NCI-H1092 treated with DMSO at 0.1 percent for 48 hours (cell line): Measurements from ENCODE around the gene USP21.

ENCODE experiments used
- DNase-seq: peaks from one replicate; lab custom pipeline; 2025; lab: John Stamatoyannopoulos, UW

The USP21 gene

DNA sequence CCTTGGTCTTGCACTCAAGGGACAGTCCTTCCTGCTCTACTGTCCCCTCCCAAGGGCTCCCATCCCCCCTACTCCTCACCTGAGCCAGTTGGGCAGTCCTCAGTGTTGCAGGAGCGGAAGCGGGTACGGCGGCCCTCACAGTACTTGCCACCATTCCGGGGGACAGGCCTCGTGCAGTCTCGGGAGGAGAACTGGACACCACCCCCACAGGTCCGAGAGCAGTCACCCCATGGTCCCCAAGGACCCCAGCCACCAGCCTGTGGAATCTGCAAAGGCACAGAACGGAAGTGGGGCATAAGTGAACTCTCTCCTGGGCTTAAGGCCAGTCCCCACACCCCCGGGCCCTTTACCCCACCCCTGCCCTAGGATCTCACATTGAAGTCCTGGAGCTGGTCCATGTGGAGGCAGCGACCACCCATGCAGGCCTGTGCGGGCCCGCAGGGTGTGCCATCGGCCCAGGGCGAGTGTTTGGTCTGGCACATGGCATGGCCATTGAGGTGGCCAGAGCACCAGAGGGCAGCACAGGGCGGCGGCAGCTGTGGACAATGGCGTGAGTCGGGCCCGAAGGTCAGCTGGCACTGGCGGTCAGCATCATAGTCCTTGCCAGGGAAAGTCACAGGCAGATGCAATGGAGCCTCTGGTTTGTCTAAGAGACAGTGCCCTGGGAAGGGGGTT, 34.4 kb downstream of the USP21 start:
- no peak for DNase-seq

DNA sequence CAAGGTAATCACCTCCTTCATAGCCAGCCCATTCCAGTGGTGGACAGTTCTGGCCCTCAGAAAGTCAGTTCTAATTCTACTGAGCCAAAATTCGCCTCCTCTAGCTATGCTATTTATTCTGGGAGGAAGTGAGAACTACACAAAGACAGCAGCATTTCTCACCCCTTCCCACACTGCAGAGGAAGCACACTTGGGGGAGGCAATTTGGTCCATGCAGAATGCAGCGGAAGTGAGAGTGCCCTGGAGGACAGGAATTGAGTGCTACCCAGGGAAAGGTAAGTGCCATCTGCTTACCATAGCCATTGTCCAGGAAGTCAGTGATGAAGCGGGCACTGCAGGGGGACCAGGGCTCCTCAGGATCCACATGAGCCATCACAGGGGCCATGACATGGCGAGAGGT, 35.9 kb downstream of the USP21 start:
- DNase-seq = no peak

GRCh38 chr1:161196111-161196510, 36.8 kb downstream of the USP21 start:
- no peak for DNase-seq

GRCh38 chr1:161196521-161197451, 37.5 kb downstream of the USP21 start:
- DNase-seq = no peak

- no peak for DNase-seq
These were observed 38.4 kb downstream of the USP21 start for GRCh38 chr1:161197560-161198193.

GRCh38 chr1:161198194-161198896, 39.0 kb downstream of the USP21 start:
- DNase-seq = peak; percentile 46

- DNase-seq = no peak
These were observed 39.7 kb downstream of the USP21 start, which contains the start of gene ADAMTS4 for GRCh38 chr1:161198897-161199431. TSS of gene ADAMTS4 (minus strand) at chr1:161199054. CDS start at chr1:161198627, 427 bp downstream.

GRCh38 chr1:161199506-161200139, 40.3 kb downstream of the USP21 start:
- DNase-seq = no peak

- no peak for DNase-seq
These were observed 41.2 kb downstream of the USP21 start for GRCh38 chr1:161200421-161200991.

- no peak for DNase-seq
These were observed 41.9 kb downstream of the USP21 start for GRCh38 chr1:161200992-161201835.

GRCh38 chr1:161201836-161202712, 42.8 kb downstream of the USP21 start, which contains the start of gene NDUFS2:
TSS of gene NDUFS2 (plus strand) at chr1:161202367. CDS start at chr1:161202386, 19 bp downstream.
- DNase-seq = peak; percentile 99

DNA sequence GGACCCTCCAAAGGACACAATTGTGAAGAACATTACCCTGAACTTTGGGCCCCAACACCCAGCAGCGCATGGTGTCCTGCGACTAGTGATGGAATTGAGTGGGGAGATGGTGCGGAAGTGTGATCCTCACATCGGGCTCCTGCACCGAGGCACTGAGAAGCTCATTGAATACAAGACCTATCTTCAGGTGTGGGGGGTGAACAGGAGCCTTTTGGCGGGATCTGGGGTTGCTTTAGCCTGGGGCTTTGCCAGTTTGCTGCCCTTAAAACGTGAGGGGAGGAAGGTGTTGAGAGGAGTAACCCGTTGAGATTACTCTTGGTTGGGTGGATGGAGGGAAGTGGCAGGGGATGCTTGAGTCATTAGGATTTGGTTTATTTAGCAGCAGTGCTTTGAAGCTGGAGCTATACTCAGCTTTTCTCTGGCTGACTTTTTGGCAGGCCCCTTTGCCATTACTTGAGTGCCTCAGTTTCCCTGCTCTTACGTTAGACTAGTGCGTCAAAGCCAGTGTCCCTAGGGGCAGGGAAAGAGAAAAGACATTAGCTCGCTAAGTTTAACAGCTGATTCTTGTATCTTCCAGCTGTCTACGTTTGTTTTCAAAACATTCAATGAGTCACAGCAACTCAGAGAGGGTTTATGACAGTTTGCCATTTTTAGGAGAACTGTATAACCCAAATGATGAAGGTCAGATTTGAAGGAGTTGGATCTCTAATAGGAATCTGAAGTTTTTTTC, 47.3 kb downstream of the USP21 start:
- no peak for DNase-seq

GRCh38 chr1:161207173-161207572, 47.9 kb downstream of the USP21 start:
- DNase-seq = no peak

DNA sequence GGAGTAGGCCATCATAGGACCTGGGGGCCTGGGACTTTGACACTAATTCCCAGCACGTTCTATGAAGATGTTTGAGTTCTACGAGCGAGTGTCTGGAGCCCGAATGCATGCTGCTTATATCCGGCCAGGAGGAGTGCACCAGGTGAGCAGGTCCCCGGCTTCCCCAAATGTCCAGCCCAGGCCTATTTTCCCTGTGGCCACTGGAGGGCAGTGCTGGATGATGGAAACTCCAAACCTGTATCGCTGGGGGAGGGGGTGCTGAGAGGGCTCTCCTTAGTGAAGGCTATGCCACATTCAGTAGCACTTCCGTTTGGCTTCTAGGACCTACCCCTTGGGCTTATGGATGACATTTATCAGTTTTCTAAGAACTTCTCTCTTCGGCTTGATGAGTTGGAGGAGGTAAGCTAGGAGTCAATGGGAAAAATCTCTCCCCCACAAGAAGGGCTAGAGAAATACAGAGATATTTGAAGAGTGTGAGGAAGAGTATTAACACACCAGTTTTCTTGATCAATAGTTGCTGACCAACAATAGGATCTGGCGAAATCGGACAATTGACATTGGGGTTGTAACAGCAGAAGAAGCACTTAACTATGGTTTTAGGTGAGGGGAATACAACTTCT, 50.6 kb downstream of the USP21 start:
- DNase-seq = peak; percentile 60

GRCh38 chr1:161214369-161214768, 55.1 kb downstream of the USP21 start:
- no peak for DNase-seq

DNA sequence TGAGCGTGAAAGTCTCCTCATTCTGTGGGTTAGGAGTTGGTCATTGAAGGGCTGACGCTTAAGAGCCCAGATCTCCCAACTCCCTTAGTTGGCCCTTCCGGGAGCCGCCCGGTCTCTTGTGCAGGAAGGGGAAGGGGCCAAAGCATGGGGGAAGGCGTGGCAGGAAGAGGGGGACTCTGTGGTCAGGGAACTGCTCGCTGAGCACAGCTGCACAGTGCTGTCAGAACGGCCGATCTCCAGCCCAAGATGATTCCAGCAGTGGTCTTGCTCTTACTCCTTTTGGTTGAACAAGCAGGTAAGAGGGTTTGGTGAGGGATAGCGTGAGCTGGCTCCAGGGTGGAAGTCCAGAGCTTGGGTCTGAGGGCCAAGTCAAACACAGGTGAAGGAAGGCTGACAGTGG, 55.8 kb downstream of the USP21 start, which contains the start of gene FCER1G:
FCER1G (plus strand) TSS at position 220 of the 400 bp plus-strand sequence; CDS start at position 247, 27 bp downstream.
- DNase-seq = no peak
